NCI-H146 treated with DMSO at 0.1 percent for 48 hours (cell line): ENCODE measurements around the gene NUP214.
A peak's percentile ranks its signal among the peaks of the same experiment; 100 is the strongest.

Experiments
- DNase-seq: peaks from one replicate; lab custom pipeline; 2025; ENCODE audit not compliant: unreplicated experiment; lab: John Stamatoyannopoulos, UW

The NUP214 gene

DNA sequence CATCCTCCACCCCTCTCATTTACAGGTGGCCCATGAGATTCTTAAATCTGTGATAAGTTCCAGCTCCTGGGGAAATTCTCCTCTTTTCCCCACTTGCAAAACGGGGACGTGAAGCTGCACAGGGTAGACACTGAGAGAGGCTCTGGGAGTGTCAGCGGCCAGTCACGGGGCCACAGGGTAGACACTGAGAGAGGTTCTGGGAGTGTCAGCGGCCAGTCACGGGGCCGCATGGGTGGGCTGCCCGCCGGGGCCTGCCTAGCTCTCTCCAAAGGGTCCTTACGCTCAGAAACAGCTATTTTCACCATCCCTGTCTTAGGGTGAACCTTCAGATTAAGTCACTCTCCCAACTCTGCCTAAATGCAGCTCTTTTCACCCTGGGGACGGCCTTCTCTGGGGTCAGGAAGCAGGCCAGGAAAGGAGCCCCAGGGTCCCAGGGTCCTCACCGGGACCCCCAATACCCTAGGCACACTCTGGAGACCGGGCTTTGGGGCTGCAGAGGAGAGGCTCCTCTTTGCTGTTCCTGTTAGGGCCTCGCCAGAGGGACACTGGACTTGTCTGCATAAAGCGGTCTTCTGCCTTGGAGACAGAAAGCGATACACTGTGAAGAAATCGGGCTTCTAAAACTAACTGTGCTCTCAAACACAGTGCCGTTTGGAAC lies 149.4 kb downstream of the NUP214 start:
- no peak for DNase-seq

DNA sequence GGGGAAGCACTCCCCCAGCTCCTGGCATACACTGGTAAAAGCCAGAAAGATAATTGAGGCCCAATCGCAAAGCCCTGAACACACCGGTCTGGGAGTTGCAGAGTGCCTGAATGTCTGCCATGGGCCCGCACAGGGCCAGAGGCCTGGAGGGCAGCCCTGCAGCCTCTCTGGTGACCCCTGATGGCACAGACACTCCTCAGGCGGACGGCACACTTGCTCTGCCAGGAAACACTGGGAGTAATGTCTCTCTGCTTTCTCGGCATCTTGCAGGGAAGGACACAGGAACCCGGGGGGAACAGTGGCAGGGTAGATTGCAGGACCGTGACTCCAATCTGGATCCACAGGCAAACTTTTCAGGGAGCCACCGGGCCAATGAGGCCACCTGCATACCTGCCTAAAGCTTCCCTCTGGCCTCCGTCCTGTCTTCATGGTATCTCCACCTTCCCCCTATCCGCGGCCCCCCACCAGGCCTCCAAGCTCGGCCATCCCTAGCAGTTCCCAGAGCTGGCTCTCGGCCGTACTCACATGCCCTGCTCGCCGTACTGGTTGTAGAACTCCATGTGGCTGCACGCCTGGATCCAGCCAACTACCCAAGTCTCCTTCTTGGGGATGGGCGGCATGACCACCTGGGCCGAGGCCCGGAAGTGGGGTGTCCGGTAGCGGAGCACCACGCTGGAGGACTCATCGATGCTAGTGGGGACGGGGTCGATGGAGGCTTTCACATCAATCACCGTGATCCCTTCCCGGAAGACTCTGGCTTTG lies 150.1 kb downstream of the NUP214 start:
- no peak for DNase-seq

DNA sequence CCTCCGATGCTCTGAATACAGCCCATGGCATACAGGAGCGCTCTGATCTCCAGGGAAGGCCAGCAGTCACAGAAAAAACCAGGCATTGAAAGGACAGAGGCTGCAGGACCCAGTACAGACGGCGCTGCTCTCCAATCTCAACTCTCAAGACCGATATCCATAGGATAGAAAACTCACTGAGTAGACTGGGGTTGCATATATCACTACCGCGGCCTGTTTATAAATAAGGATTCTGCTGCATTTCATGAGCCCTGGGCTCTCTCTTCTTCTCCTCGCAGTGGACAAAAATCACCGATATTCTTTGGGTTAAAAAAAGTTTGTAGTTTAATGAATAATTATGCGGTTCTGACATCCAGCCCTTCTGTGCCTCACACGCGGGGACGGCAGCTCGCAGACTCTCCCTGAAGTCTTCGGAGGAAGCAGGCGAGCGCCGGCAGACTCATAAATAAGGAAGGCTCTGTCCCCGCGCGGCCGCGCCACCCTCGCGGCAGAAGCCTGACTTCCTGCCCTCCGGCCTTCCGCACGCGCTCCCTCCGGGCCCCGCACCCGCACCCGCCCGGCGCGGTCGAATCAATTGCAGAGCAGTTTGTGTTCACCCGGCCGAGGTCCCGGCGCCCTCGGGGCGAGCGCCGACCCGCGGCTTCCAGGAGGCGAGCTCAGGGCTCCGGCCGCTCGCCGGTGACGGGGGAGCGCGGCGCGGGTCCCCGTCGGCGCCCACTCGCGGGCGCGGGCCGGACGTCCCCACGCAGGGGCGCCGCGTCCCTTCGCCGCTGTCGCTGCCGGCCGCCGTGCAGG lies 150.9 kb downstream of the NUP214 start, which contains the start of gene FAM78A:
Gene FAM78A, minus strand, starts transcription at position 417 of the 795 bp plus-strand sequence. Its CDS starts 331 bp downstream, at position 86.
- DNase-seq: no peak

DNA sequence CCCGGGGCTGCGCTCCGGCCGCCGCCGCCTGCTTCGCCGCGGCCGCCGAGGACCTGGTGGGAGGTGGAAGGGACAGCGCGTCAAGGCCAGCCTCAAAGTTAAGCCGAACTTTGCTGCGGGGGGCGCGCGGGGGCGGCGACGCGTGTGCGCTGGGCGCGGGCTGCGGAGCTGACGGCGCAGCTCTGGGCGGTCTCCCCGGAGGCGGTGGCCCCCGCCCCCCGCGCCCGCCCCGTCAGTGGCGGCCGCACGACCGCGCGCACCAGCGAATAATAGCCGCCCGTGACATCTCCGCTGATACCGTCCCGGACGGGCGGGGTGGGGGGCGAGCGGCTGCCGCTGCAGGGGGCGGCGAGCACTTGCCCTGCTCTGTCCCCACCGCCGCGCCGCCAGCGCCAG lies 151.5 kb downstream of the NUP214 start:
- DNase-seq: no peak

DNA sequence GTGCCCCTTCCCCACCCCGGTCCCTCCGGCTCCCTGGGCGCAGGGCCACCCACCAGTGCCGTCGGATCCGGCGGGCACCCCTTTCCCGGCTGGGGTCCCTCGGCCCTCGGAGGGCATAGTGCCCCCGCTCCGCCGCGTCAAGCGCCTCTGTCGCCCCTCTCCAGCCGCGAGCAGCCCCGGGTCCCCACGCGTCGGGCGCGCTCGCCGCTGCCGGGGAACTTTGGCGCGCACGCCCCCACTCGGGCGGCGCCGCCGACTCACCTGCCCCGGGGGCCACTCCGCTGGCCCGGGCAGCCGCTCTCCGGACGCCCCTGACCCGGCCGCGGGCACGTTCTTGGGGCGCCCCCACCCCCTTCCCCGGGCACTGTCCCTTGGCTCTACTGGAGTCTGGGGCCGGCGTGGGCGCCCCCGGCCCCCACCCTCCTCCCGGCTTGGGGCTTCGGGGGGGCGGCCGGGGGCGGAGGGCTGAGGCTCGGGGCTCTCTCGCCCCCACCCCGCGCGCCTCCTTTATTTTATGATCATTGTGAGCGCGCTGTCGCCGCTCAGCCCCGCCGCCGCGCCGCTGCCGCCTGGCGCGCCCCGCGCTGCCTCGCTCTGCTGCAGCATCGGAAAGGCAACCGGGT lies 152.0 kb downstream of the NUP214 start:
- DNase-seq: no peak

DNA sequence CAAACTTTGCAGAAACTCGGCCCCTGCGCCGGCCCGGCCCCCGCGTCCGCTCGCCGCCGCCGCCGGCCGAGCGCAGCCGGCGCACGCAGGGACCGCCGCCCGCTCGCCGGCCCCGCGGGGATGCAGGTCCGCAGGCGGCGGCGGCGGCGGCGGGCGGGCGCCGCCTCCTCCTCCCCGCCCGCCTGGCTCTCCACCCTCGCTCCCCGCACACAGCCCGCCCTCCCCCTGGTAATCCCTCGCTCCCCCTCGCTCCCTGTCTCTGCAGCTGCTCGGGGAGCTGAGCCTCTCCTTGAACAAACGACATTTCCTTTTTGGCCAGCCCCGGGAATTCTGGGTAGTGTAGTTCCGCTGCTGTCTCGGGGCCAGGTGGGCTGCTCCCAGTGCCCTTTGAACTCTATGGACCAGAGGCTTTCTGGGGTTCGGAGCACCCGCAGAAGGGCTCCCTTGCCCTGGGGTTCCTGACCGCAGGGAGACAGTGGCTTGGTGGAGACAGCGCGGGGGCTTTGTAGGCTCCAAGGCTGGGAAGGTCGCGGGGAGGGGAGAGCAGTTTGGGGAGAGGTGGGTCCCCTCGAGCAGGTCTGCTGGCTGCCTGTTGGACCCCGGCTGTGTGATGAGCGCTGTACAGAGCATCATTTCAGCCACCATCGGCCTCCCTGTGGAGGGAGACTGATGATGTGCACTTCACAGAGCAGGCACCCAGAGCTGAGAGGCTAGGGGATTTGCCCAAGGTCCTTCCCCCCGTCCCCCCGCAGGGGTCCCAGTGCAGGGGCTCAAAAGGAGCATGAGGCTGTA lies 152.7 kb downstream of the NUP214 start:
- peak; percentile 39 for DNase-seq

DNA sequence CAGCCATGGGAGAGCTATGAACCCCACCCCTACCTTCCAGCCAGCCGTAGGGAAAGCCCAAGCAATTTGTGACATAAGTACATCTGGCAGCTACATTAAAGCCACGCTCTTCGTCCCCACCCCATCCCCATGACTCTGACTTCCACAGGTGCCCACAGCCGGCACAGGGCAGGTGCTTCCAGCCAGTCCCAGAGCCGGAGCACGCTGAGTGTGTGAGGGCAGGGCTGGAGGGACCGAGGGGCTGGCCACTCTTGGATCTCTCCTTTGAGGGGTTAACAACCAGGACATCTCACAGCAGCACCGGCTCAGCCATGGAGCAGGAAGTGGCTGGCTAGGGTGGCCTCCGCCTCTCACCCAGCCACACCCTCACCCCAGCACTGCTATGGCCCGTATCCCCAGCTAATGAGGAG lies 153.3 kb downstream of the NUP214 start:
- DNase-seq: no peak

DNA sequence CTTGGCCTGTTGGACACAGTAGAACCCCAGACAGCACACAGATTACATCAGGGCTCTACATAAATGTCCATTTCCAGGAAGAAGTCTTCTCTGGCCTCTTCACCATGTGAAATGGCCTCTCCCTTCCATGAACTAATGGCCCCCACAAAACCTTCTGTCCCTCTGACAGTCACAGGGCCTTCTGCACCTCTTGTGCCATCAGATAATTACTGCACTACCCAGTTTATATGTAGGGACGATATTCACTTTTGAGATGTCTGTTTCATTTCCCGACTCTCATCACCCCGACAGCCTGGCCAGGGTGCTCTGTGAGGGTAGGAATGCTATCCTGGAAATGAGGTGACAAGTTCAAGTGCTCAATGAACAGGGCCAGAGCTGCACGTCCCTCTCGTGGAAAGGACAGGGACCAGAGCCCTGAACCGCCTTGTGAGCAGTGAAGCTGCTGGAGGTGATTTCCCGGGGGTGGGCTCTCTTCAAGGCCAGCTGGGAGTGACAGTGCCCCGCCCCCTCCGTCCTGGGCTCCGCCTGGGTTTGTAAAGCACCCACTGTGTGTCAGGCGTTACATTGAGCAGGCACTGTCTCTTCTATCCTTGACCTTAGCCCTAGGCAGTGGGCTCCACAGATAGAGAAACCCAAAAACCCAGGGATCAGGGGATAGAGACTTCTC lies 153.9 kb downstream of the NUP214 start:
- DNase-seq: no peak

DNA sequence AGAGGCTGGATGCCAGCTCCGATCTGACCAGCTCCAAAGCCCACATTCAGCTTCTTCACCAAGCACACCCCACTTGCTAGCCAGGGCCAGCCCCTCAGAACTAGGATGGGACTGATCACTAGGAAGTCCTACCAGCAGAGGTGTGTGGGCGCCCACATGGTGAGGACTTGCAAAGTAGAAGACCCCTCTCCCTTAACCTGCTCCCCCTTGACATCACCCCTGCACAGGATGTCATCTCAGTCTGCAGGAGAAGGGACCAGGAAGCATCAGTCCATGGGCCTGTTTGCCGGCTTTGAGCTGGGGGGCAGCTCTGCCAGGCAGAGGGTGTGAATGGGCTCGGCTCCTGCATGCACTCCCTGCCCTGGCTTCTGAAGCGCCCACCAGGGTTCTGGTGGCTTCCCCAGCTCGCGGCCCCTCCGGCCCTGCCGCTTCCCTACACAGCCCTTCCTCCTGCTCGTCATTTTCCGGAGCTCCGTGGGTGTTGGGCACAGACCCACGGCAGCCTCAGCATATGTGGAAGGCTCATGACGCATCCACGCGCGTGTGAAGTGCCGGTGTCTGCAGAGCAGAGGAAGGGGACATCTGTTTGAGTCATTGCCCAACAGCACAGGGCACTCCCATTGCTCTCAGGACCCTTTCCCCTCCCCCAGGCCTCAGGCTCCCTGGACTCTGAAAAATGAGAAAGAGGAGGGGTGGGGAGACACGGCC lies 154.6 kb downstream of the NUP214 start:
- DNase-seq: no peak

DNA sequence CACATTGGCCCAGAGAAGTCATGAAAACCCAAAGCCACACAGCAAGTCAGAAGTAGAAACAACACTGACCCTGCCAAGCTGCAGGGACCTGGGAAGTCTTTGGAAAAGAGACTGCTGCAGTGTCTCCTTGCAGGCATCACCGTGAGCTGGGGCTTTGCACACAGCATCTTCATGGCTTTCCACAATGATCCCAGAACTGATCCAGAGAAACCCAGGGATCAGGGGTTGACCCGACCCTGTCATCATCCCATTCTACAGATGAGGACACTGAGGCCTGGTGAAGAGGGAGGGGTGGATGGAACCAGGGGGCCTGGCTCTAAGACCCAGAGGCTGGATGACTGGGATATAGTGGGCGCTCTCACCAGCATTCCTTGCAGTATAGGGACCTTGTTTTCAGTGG lies 155.3 kb downstream of the NUP214 start:
- DNase-seq: no peak

DNA sequence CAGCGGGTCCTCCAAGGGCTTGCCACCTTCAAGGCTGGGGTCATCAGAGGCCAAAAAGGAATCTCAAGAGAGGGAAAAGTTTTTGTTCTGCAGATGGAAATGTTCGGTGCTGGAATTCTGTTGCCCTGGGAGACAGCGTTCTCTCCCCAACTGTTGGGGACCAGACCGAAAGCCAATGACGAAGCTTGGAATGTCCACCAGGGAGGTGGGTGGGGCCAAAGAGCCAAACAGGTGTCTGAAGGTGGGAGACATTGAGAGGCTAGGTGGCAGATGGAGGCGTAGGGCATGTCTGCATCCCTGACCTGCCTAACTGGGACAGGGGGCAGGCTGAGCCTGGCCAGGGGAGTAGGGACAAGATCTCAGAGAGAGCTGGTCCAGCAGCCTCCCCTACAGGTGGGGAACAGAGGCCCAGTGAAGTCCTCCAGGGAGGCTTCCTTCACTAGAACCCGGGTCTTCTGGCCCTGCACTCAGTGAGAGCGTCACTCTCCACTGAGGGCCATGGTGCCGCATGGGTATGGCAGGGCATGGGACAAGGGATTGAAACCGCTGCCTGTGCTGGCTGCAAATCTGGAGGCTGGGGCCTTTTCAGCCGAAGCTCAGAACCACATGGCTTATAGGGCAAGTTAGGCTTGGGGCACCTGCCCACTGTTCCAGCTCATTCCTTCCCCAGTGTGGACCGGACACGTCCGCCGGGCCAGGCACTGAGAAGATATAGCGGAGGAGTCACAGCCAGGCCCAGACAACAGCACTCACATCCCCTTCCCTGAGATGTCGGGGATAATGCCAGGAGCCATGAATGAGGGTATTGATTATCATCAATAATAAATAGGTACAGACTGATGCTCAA lies 156.0 kb downstream of the NUP214 start:
- DNase-seq: no peak

DNA sequence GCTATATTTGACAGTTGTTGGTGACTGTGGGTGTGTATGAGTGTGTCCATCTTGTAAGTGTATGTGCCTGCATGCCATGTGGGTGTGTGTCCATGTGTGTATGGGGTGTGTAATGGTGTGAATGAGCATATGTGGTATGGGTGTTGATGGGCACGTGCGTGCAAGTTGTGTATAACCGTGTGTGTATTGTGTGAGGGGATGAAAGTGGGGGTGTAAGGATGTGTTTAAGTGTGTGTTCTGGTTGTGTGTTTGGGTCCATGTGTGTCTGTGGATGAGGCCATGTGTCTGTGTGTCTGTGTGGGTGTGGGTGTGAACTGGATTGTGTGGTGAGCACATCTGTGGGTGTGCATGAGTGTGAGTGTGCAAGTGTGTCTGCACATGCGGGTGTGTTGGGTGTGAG lies 156.8 kb downstream of the NUP214 start:
- DNase-seq: no peak

DNA sequence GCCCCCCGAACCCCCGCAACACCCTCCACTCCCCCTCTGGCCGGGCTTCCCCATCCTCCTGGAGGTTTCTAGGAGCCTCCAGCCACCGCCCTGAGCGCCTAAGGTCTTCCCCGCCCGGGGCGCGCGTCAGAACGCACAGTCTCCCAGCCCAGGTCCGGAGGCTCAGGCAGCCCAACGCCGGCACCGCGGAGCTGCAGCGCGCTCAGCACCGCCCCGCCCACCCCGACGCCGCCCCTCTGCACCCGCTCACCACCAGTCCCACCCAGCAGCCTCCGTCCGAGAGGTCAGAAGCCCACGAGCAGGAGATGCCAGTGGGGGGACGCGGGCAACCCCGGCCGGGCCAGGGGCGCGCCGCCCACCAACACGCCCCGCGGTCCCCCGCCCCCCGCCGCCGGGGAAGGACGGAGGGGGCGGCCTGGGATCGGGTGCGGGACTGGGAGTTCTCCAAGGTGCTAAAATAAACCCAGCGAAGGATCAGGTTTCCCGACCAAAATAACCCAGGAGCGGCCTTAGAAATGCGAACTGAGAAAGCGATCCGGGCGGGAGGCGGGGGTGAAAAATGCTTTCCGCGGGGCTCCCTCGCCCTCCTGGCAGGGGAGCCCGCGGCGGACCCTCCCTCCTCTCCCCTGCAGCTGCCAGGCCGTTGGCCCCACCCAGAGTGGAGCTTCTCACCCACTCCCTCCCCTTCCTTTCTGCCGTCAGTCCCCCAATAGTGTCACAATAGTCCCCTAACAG lies 157.5 kb downstream of the NUP214 start:
- DNase-seq: no peak
